ENCODE results near the gene FASTK.
A peak's percentile ranks its signal among the peaks of the same experiment; 100 is the strongest.

FASTK gene

GRCh38 chr7:151064993-151065392 is 15.6 kb downstream of the FASTK start:
- Histone ChIP-seq H3K27ac (ENCODE audit: low read depth, low read length) (no peak overlapping the region), H3K4me3 (ENCODE audit: low read depth in 1 of 5, low read length in 5 of 5) (no peak overlapping the region), H3K9ac (ENCODE audit: low read length in 5 of 5) (no peak overlapping the region), H3K4me1 (ENCODE audit: control insufficient read depth in 5 of 5, insufficient read depth in 5 of 5, low read length in 5 of 5) (peaks cover 0 to 33% (median 31%) of the 10 kb centered on the region in 5 donors), H3K27me3 (ENCODE audit: control insufficient read depth in 5 of 5, insufficient read depth in 4 of 5, low read length in 5 of 5) (no peaks in the 10 kb centered on the region), H3K36me3 (ENCODE audit: control insufficient read depth in 5 of 5, insufficient read depth in 5 of 5, low read length in 5 of 5) (peaks cover 0 to 67% (median 51%) of the 10 kb centered on the region in 5 donors), H3K9me3 (ENCODE audit: control insufficient read depth in 5 of 5, low read length in 5 of 5) (no peaks in the 10 kb centered on the region)

GRCh38 chr7:151064454-151064853 is 16.2 kb downstream of the FASTK start:
- Histone ChIP-seq H3K4me1 (ENCODE audit: control insufficient read depth in 5 of 5, insufficient read depth in 5 of 5, low read length in 5 of 5) (peaks cover 0 to 35% (median 33%) of the 10 kb centered on the region in 5 donors), H3K4me3 (ENCODE audit: low read depth in 1 of 5, low read length in 5 of 5) (no peak overlapping the region), H3K9me3 (ENCODE audit: control insufficient read depth in 5 of 5, low read length in 5 of 5) (no peaks in the 10 kb centered on the region), H3K36me3 (ENCODE audit: control insufficient read depth in 5 of 5, insufficient read depth in 5 of 5, low read length in 5 of 5) (peaks cover 0 to 61% (median 46%) of the 10 kb centered on the region in 5 donors), H3K27ac (ENCODE audit: low read depth, low read length) (no peak overlapping the region), H3K27me3 (ENCODE audit: control insufficient read depth in 5 of 5, insufficient read depth in 4 of 5, low read length in 5 of 5) (no peaks in the 10 kb centered on the region), H3K9ac (ENCODE audit: low read length in 5 of 5) (no peak overlapping the region)

DNA sequence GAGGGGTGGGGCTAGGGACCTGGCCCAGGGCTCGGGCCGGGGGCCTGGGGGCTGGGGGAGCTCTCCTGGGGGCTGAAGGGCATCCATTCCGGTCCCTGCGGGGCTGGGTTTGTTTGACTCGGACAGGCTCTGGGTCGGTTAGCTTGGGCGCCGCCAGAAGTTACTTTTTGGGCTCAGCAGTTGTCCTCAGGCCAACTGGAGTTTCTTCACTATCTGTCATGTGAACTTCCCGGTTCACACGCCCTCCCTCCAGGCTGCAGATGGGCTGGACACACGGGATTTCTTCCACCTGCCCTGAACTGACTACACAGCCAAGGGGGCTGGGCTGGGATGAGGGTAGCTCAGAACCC is 17.4 kb downstream of the FASTK start:
- H3K27ac ChIP-seq (ENCODE audit: low read depth, low read length), result peak overlapping the region; percentile 72
- peak overlapping the region in 2 of 5 donors; percentile 35 to 56 for H3K9ac ChIP-seq (ENCODE audit: low read length in 5 of 5)
- peaks cover 3 to 46% (median 43%) of the 10 kb centered on the region in 5 donors for H3K4me1 ChIP-seq (ENCODE audit: control insufficient read depth in 5 of 5, insufficient read depth in 5 of 5, low read length in 5 of 5)
- peaks cover 0 to 51% (median 39%) of the 10 kb centered on the region in 5 donors for H3K36me3 ChIP-seq (ENCODE audit: control insufficient read depth in 5 of 5, insufficient read depth in 5 of 5, low read length in 5 of 5)
- H3K4me3 ChIP-seq (ENCODE audit: low read depth in 1 of 5, low read length in 5 of 5), result no peak overlapping the region
- H3K9me3 ChIP-seq (ENCODE audit: control insufficient read depth in 5 of 5, low read length in 5 of 5), result no peaks in the 10 kb centered on the region
- no peaks in the 10 kb centered on the region for H3K27me3 ChIP-seq (ENCODE audit: control insufficient read depth in 5 of 5, insufficient read depth in 4 of 5, low read length in 5 of 5)

DNA sequence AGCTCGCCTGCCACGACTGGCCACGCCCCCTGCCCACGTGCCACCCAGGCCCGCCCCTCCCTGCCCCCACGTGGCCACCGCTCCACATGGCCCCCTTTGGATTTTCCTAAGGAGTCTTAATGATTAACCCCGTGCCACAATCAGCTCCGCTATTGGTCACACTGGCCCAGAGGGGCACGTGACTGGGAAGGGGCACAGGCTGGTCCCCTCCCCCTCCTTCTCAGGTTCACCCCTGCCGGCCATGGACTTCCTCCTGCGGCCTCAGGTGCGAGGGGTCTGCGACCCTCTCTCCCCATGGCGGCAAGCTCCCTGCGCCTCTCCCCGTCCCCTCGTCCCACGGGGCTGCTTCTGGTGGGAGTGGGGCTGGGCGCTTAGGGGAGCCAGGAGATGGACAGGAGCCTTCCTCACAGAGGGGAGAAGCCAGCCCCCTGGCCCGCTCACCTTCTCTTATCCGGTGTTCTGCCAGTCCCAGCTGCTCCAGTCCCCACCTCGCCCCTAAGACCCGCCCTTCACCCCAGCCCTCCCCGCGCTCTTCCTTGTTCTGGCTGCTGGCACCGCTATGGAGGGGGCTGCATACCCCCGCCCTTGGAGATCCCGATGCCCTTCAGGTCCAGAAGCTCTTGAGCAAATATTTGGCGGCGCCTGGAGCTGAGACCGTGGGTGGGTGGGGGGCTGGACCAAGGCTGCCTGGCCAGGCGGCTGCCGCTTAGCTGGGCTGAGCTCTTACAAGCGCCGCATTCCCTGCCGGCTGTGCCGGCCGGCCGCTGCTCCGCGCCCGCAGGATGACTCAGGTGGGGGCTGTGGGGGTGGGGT is 18.0 kb downstream of the FASTK start:
- peaks cover 0 to 45% (median 33%) of the 10 kb centered on the region in 5 donors for H3K36me3 ChIP-seq (ENCODE audit: control insufficient read depth in 5 of 5, insufficient read depth in 5 of 5, low read length in 5 of 5)
- no peaks in the 10 kb centered on the region for H3K9me3 ChIP-seq (ENCODE audit: control insufficient read depth in 5 of 5, low read length in 5 of 5)
- H3K27me3 ChIP-seq (ENCODE audit: control insufficient read depth in 5 of 5, insufficient read depth in 4 of 5, low read length in 5 of 5), result no peaks in the 10 kb centered on the region
- H3K9ac ChIP-seq (ENCODE audit: low read length in 5 of 5), result no peak overlapping the region
- H3K4me1 ChIP-seq (ENCODE audit: control insufficient read depth in 5 of 5, insufficient read depth in 5 of 5, low read length in 5 of 5), result peaks cover 3 to 49% (median 44%) of the 10 kb centered on the region in 5 donors
- peak overlapping the region in 1 of 5 donors; percentile 26 for H3K4me3 ChIP-seq (ENCODE audit: low read depth in 1 of 5, low read length in 5 of 5)
- H3K27ac ChIP-seq (ENCODE audit: low read depth, low read length), result peak overlapping the region; percentile 72

DNA sequence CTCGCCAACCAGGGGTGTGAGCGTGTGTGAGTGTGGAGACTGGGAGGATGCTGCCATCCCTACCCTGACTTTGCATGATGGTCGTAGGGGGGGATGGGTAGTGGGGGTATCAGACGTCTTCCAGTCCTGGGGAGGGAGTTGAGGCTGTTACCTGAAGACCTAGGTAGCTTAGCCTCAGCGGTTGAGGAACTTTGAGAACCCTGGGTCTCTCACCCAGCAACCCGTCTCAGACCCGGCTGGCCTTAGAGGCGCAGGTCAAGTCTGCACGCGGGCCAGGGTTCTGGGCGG is 18.6 kb downstream of the FASTK start:
- Histone ChIP-seq H3K27me3 (ENCODE audit: control insufficient read depth in 5 of 5, insufficient read depth in 4 of 5, low read length in 5 of 5) (no peaks in the 10 kb centered on the region), H3K36me3 (ENCODE audit: control insufficient read depth in 5 of 5, insufficient read depth in 5 of 5, low read length in 5 of 5) (peaks cover 0 to 40% (median 28%) of the 10 kb centered on the region in 5 donors), H3K4me1 (ENCODE audit: control insufficient read depth in 5 of 5, insufficient read depth in 5 of 5, low read length in 5 of 5) (peaks cover 4 to 55% (median 49%) of the 10 kb centered on the region in 5 donors), H3K9me3 (ENCODE audit: control insufficient read depth in 5 of 5, low read length in 5 of 5) (no peaks in the 10 kb centered on the region), H3K4me3 (ENCODE audit: low read depth in 1 of 5, low read length in 5 of 5) (no peak overlapping the region), H3K27ac (ENCODE audit: low read depth, low read length) (no peak overlapping the region), H3K9ac (ENCODE audit: low read length in 5 of 5) (no peak overlapping the region)

DNA sequence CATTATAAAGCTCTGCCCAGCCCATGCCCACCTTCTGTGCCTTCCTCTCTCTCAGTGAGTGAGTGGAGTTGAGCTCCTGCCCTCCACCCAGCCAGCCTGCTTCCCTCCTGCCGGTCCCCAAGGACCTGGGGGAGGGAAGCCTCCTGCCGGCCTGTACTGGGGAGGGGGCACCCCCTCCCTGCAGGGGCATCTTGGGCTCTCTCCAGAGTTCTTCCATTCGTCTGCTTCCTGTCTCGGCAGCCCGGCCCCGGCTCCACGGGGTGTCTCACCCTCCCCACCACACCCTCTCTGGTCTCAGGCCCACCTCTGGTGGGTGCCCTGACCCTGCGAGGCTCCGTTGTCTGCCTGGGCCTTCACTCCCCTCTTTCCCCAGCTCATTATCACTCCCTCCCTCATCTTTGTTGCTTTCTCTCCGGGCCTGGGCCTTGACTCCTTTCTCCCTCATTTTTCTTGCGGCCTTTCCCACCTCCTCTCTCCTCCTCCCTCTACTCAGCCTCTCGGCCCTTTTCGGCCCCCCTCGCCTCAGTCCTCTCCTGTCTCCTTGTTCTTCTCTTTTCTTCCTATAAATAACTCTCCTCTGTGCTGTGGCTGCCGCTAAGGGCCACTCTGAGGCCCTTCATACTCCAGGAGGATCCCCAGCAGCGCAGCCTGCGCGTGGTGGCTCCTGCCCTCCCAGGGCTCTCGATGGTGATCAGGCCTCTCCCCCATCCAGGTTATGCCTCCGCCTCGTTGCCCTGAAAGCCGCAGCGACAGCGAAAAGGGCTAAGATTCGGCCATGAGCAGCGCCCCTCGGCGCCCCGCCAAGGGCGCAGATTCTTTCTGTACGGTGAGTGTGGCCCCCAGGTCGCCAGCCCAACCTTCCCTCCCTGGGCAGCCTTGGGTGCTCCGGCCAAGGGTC is 19.1 kb downstream of the FASTK start:
- Histone ChIP-seq H3K9ac (ENCODE audit: low read length in 5 of 5) (peak overlapping the region in 3 of 5 donors; percentile 11 to 83 (median 71)), H3K9me3 (ENCODE audit: control insufficient read depth in 5 of 5, low read length in 5 of 5) (no peaks in the 10 kb centered on the region), H3K4me3 (ENCODE audit: low read depth in 1 of 5, low read length in 5 of 5) (peak overlapping the region in 1 of 5 donors; percentile 95), H3K36me3 (ENCODE audit: control insufficient read depth in 5 of 5, insufficient read depth in 5 of 5, low read length in 5 of 5) (peaks cover 0 to 34% (median 22%) of the 10 kb centered on the region in 5 donors), H3K27me3 (ENCODE audit: control insufficient read depth in 5 of 5, insufficient read depth in 4 of 5, low read length in 5 of 5) (no peaks in the 10 kb centered on the region), H3K27ac (ENCODE audit: low read depth, low read length) (peak overlapping the region; percentile 16), H3K4me1 (ENCODE audit: control insufficient read depth in 5 of 5, insufficient read depth in 5 of 5, low read length in 5 of 5) (peaks cover 6 to 60% (median 55%) of the 10 kb centered on the region in 5 donors)

- Histone ChIP-seq H3K9ac (ENCODE audit: low read length in 5 of 5) (peak overlapping the region in 4 of 5 donors; percentile 64 to 83 (median 70)), H3K27ac (ENCODE audit: low read depth, low read length) (peak overlapping the region; percentile 97), H3K36me3 (ENCODE audit: control insufficient read depth in 5 of 5, insufficient read depth in 5 of 5, low read length in 5 of 5) (peaks cover 0 to 25% (median 14%) of the 10 kb centered on the region in 5 donors), H3K4me1 (ENCODE audit: control insufficient read depth in 5 of 5, insufficient read depth in 5 of 5, low read length in 5 of 5) (peaks cover 6 to 60% (median 56%) of the 10 kb centered on the region in 5 donors), H3K4me3 (ENCODE audit: low read depth in 1 of 5, low read length in 5 of 5) (peak overlapping the region; percentile 66 to 95 (median 93)), H3K9me3 (ENCODE audit: control insufficient read depth in 5 of 5, low read length in 5 of 5) (no peaks in the 10 kb centered on the region), H3K27me3 (ENCODE audit: control insufficient read depth in 5 of 5, insufficient read depth in 4 of 5, low read length in 5 of 5) (no peaks in the 10 kb centered on the region)
Measured at GRCh38 chr7:151060416-151061212, 20.0 kb downstream of the FASTK start.

GRCh38 chr7:151060113-151060415 is 20.5 kb downstream of the FASTK start:
- Histone ChIP-seq H3K4me1 (ENCODE audit: control insufficient read depth in 5 of 5, insufficient read depth in 5 of 5, low read length in 5 of 5) (peaks cover 6 to 60% (median 56%) of the 10 kb centered on the region in 5 donors), H3K36me3 (ENCODE audit: control insufficient read depth in 5 of 5, insufficient read depth in 5 of 5, low read length in 5 of 5) (peaks cover 0 to 20% (median 8%) of the 10 kb centered on the region in 5 donors), H3K27me3 (ENCODE audit: control insufficient read depth in 5 of 5, insufficient read depth in 4 of 5, low read length in 5 of 5) (no peaks in the 10 kb centered on the region), H3K4me3 (ENCODE audit: low read depth in 1 of 5, low read length in 5 of 5) (peak overlapping the region; percentile 66 to 95 (median 93)), H3K9me3 (ENCODE audit: control insufficient read depth in 5 of 5, low read length in 5 of 5) (no peaks in the 10 kb centered on the region), H3K27ac (ENCODE audit: low read depth, low read length) (peak overlapping the region; percentile 97), H3K9ac (ENCODE audit: low read length in 5 of 5) (peak overlapping the region in 4 of 5 donors; percentile 64 to 83 (median 70))

GRCh38 chr7:151059367-151060112 is 21.1 kb downstream of the FASTK start, which contains the start of gene SLC4A2:
SLC4A2 (plus strand) TSS chr7:151059589; CDS start chr7:151061988, 2,399 bp downstream.
- peak within 1 kb of the TSS; percentile 73 to 94 (median 83) for H3K9ac ChIP-seq (ENCODE audit: low read length in 5 of 5)
- peak within 1 kb of the TSS; percentile 97 for H3K27ac ChIP-seq (ENCODE audit: low read depth, low read length)
- peak within 1 kb of the TSS; percentile 81 to 95 (median 93) for H3K4me3 ChIP-seq (ENCODE audit: low read depth in 1 of 5, low read length in 5 of 5)
- H3K27me3 ChIP-seq (ENCODE audit: control insufficient read depth in 5 of 5, insufficient read depth in 4 of 5, low read length in 5 of 5), result no peaks in the 10 kb centered on the region
- peaks cover 6 to 60% (median 56%) of the 10 kb centered on the region in 5 donors for H3K4me1 ChIP-seq (ENCODE audit: control insufficient read depth in 5 of 5, insufficient read depth in 5 of 5, low read length in 5 of 5)
- H3K36me3 ChIP-seq (ENCODE audit: control insufficient read depth in 5 of 5, insufficient read depth in 5 of 5, low read length in 5 of 5), result peaks cover 0 to 15% (median 3%) of the 10 kb centered on the region in 5 donors
- H3K9me3 ChIP-seq (ENCODE audit: control insufficient read depth in 5 of 5, low read length in 5 of 5), result no peaks in the 10 kb centered on the region
